HEK293T (cell line): ENCODE measurements around the gene NEO1.
A peak's percentile ranks its signal among the peaks of the same experiment; 100 is the strongest.

Experiments
- CTCF ChIA-PET: fragments of 350-600 bp; formaldehyde crosslinking; extraction: SDS; loops from one replicate; lab custom pipeline; 2021; ENCODE audit warnings: antibody characterized with exemption, inconsistent platforms; lab: Yijun Ruan, JAX
- POLR2A ChIA-PET: fragments of 350-600 bp; formaldehyde crosslinking; extraction: SDS; loops from one replicate; lab custom pipeline; 2020; ENCODE audit warnings: antibody characterized with exemption, inconsistent platforms; lab: Yijun Ruan, JAX
- DNase-seq: peaks from one replicate; pipeline ENCODE4 v3.0.0; 2012; ENCODE audit warnings: mixed read lengths; ENCODE audit errors: extremely low spot score
- ARNT ChIP-seq: fragments of 450-650 bp; IDR thresholded peaks from 2 replicates; pipeline ENCODE4 v1.6.1; 2017; ENCODE audit warnings: mild to moderate bottlenecking
- BHLHE40 ChIP-seq: fragments of 450-650 bp; IDR thresholded peaks from 2 replicates; pipeline ENCODE4 v1.6.1; 2016; ENCODE audit warnings: mild to moderate bottlenecking, moderate library complexity, borderline replicate concordance
- CTBP1 ChIP-seq: fragments of 450-650 bp; IDR thresholded peaks from 2 replicates; pipeline ENCODE4 v1.6.1; 2016; ENCODE audit warnings: borderline replicate concordance
- ELF4 ChIP-seq: fragments of 450-650 bp; IDR thresholded peaks from 2 replicates; pipeline ENCODE4 v1.6.1; 2017; ENCODE audit warnings: antibody characterized with exemption
- FOXA1 ChIP-seq: fragments of 450-650 bp; IDR thresholded peaks from 2 replicates; pipeline ENCODE4 v1.6.1; 2016; ENCODE audit warnings: mild to moderate bottlenecking
- FOXK2 ChIP-seq: fragments of 450-650 bp; IDR thresholded peaks from 2 replicates; pipeline ENCODE4 v1.6.1; 2016; ENCODE audit warnings: mild to moderate bottlenecking
- FOXM1 ChIP-seq: fragments of 450-650 bp; IDR thresholded peaks from 2 replicates; pipeline ENCODE4 v1.6.1; 2017; ENCODE audit warnings: mild to moderate bottlenecking, borderline replicate concordance
- HDGF ChIP-seq: fragments of 450-650 bp; IDR thresholded peaks from 2 replicates; pipeline ENCODE4 v1.6.1; 2017; ENCODE audit warnings: antibody characterized with exemption, borderline replicate concordance
- L3MBTL2 ChIP-seq: fragments of 450-650 bp; conservative IDR thresholded peaks from 2 replicates; pipeline ENCODE4 v1.6.1; 2016; ENCODE audit warnings: mild to moderate bottlenecking
- LEF1 ChIP-seq: fragments of 450-650 bp; IDR thresholded peaks from 2 replicates; pipeline ENCODE4 v1.6.1; 2017; ENCODE audit warnings: mild to moderate bottlenecking, borderline replicate concordance
- NFRKB ChIP-seq: fragments of 450-650 bp; IDR thresholded peaks from 2 replicates; pipeline ENCODE4 v1.6.1; 2016; ENCODE audit warnings: mild to moderate bottlenecking, moderate library complexity
- SP1 ChIP-seq: fragments of 450-650 bp; IDR thresholded peaks from 2 replicates; pipeline ENCODE4 v1.6.1; 2017
- SUZ12 ChIP-seq: fragments of 450-650 bp; IDR thresholded peaks from 2 replicates; pipeline ENCODE4 v1.6.1; 2016; ENCODE audit warnings: mild to moderate bottlenecking
- TARDBP ChIP-seq: fragments of 450-650 bp; IDR thresholded peaks from 2 replicates; pipeline ENCODE4 v1.6.1; 2016
- ZNF384 ChIP-seq: fragments of 450-650 bp; IDR thresholded peaks from 2 replicates; pipeline ENCODE4 v1.6.1; 2016
- TF ChIP-seq, protein P1 (sequence below): fragments of 450-650 bp; IDR thresholded peaks from 2 replicates; pipeline ENCODE4 v1.6.1; 2016

Gene NEO1

DNA sequence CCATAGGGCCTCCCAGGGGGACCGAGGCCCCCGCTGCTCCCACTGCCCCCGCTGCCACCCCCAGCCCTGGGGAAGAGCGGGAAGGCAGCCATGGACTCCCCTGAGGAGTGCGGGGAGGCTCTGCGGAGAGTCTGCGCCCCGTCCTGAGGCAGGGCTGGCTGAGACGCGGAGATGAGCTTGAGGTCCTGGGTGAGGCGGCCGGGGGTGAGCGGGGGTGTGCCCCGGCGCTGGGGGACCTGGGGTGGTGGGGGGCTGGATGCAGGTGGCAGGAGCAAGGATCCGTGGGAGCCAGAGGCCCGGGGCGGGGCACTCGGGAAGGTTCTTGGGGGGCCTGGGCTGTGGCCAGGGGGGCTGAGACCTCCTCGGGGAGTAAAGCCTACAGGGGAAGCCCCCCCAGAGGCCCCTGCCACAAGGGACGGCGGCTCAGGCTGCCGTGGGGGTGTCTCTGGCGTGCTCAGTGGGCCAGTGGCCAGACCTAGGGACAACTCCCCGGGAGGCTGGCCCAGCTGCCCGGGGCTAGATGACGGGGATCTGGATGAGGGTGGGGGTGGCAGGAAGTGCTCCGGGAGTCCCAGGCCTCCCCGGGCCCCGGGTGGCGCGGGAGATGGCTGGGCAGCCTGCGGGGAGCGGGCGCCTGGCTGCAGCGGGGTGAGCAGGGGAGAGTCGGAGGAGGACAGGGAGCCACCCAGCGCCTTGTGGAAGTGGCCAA is 270.6 kb downstream of the NEO1 start:
- ChIA-PET CTCF (no interaction called here), POLR2A (no interaction called here)
- no peak for TF ChIP-seq SP1
- no peak for TF ChIP-seq LEF1
- TF ChIP-seq L3MBTL2: no peak
- TF ChIP-seq FOXM1: no peak
- TF ChIP-seq HDGF: no peak
- TF ChIP-seq TARDBP: no peak
- TF ChIP-seq FOXA1: no peak
- DNase-seq: no peak

DNA sequence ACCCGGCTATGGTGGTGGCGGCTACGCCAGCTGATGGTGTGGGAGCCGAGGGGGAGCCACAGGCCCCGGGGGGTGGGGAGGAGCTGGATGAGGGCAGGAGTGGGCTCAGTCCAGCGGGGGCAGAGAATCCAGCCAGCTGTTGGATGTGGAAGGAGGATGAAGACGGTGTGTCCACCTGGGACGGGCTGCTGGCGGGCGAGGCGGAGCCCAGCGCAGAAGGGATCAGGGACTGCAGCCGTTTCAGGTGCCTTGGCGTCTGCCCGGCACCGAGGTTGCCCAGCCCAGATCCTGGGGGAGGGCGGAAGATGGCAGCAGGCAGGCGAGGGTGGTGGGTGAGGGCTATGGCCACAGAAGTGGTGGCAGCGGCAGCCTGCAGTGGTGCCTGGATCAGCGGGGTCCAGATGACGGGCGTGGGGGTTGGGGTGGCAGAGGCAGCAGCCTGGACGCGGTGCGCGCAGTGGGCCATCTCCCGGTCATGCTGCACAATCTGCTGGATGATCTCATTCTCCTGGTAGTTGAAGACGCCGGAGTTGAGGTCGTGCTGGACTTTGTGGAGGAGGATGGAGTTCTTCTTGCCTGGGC is 271.2 kb downstream of the NEO1 start:
- ChIA-PET POLR2A (no interaction called here), CTCF (no interaction called here)
- DNase-seq: no peak
- TF ChIP-seq TARDBP (no peak), FOXK2 (no peak), BHLHE40 (no peak), NFRKB (no peak), LEF1 (no peak)

DNA sequence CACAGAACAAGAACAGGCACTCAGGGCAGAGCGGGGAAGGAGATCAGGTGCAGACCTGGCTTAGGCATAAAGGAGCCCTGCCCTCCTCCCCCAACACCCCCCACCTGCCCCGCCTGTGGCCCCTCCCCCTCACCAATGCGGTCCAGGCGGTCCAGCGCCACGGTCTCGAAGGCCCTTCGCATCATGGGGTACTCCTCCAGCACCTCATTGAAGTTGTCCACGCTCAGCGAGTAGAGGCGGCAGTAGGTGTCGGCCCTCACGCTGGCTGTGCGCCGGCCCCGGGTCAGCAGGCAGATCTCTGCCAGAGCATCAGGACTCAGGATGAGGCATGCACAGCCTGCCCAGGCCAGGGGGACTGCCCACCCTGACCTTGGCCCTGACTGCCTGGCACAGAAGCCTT is 271.7 kb downstream of the NEO1 start:
- DNase-seq: no peak
- TF ChIP-seq FOXM1: no peak
- no peak for TF ChIP-seq FOXK2
- no peak for TF ChIP-seq NFRKB
- TF ChIP-seq HDGF: no peak
- no peak for TF ChIP-seq ARNT
- no peak for TF ChIP-seq TARDBP
- no peak for TF ChIP-seq CTBP1
- CTCF ChIA-PET: no interaction called here
- POLR2A ChIA-PET: no interaction called here

DNA sequence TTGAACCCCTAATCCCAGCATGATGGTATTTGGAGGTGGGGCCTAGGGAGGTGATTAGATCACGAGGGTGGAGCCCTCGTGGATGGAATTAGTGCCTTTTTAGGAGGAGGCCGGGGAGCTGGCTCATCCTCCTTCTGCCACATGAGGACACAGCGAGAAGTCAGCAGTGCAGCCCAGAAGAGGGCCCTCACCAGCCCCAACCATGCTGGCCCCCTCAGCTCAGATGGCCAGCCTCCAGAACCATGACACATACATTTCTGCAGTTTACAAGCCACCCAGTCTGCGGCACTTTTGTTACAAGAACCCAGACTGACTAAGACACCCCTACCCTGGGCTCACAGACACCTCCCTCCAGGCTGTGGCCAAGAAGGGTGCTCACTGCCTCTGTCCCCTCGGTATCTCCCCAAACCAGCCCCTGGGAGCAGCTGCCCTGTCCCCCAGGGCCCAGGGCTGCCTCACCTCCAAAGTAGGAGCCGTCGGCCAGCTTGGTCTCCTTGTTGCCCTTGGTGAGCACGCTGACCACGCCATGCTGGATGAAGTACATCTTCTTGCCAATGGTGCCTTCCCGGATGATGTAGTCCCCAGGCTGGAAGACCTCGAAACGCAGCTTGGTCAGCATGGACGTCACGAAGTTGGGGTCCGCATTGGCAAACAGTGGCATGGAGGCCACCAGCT is 272.4 kb downstream of the NEO1 start:
- CTCF ChIA-PET: interaction anchor here (0.9 kb wide), 1 partner anchor 38 kb away, joined by 4 read pairs; no protein-coding TSS in a partner anchor

DNA sequence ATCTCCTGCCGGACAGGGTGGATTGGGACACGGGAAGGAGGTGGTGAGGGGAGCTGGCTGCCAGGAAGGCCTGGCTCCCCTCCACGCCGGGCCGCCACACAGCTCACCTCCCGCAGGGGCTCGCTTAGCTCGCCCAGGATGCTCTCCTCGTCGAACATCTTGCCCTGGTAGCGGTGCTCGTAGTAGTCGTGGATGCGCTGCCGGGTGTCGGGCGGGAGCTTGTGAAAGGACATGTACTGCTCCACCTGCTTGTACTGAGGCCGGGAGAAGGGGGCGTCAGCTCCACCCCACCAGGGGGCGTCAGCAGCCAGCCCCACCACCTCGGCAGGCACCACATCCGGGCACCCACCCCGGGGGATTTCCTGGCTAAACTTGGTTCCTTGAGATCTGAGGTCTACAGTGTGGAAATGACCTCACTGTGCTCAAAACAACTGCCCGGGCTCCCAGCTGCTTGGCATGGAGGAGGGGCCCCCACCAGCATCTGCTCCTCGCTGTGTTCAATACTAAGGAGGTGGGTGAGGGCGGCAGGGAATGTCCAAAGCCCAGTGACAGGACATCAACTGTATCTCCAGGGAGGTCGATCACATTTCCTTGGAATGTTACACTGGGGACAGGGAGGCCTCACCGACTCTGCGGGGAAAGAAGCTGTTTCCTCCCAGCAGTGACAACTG is 273.1 kb downstream of the NEO1 start:
- TF ChIP-seq BHLHE40 (no peak), ZNF384 (no peak), L3MBTL2 (no peak), FOXM1 (no peak), LEF1 (no peak), ARNT (no peak), CTBP1 (no peak)
- TF ChIP-seq, protein P1, sequence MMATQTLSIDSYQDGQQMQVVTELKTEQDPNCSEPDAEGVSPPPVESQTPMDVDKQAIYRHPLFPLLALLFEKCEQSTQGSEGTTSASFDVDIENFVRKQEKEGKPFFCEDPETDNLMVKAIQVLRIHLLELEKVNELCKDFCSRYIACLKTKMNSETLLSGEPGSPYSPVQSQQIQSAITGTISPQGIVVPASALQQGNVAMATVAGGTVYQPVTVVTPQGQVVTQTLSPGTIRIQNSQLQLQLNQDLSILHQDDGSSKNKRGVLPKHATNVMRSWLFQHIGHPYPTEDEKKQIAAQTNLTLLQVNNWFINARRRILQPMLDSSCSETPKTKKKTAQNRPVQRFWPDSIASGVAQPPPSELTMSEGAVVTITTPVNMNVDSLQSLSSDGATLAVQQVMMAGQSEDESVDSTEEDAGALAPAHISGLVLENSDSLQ: no peak
- CTCF ChIA-PET: interaction anchor here (0.9 kb wide), 1 partner anchor 37 kb away, joined by 4 read pairs; no protein-coding TSS in a partner anchor
- POLR2A ChIA-PET: no interaction called here
- peak; percentile 43 for DNase-seq

More for the DNA sequence above, 272.4 kb downstream of the NEO1 start:
- no peak for TF ChIP-seq SP1
- TF ChIP-seq LEF1: no peak
- TF ChIP-seq HDGF: no peak
- no peak for TF ChIP-seq FOXA1
- TF ChIP-seq FOXK2: no peak
- TF ChIP-seq L3MBTL2: no peak
- TF ChIP-seq SUZ12: no peak
- no peak for TF ChIP-seq BHLHE40
- TF ChIP-seq ARNT: no peak
- TF ChIP-seq ELF4: no peak
- no peak for TF ChIP-seq CTBP1
- TF ChIP-seq ZNF384: no peak
- TF ChIP-seq NFRKB: no peak
- TF ChIP-seq TARDBP: no peak
- TF ChIP-seq, protein P1: no peak
- no peak for DNase-seq
- POLR2A ChIA-PET: no interaction called here

DNA sequence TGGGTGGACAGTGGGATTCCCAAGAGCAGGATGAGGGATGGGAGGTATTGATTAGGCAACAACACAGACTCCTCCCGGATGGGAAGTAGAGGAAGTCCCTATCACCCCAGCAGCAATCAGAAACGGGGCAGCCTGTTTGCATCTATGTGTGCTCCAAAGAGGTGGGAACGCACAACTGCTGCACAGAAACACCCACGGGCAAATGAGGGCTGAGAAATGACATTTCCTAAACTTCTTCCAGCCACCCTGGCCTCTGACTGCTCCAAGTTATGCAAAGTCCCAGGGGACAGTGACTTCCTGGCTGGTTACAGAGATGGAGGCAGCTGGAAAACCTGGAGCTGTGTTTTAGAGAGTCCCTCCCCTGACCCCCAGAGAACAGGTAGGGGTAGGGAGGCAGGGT is 273.9 kb downstream of the NEO1 start:
- CTCF ChIA-PET: no interaction called here
- TF ChIP-seq FOXA1: no peak
- DNase-seq: no peak
- POLR2A ChIA-PET: no interaction called here
